K562 (cell line): ENCODE data around the gene DTYMK. TPM values are rescaled to one million over a fixed set of nuclear protein-coding genes. Genes with fewer than 3 reads are reported as not detected.
A peak's percentile ranks its signal among the peaks of the same experiment; 100 is the strongest.

Experiments used
- BRD4 ChIP-seq: fragments of 200-600 bp; sonication (generic); IDR thresholded peaks from 2 replicates; pipeline ENCODE4 v1.6.1; 2017; ENCODE audit warnings: inconsistent platforms
- DNMT1 ChIP-seq: fragments of 450-650 bp; IDR thresholded peaks from 2 replicates; pipeline ENCODE4 v1.6.1; 2016; ENCODE audit warnings: antibody characterized with exemption, mild to moderate bottlenecking
- GATAD2A ChIP-seq: fragments of 450-650 bp; IDR thresholded peaks from 2 replicates; pipeline ENCODE4 v1.6.1; 2017
- KDM5B ChIP-seq: fragments of 200-600 bp; sonication (generic); IDR thresholded peaks from 2 replicates; pipeline ENCODE4 v1.6.1; 2012; ENCODE audit warnings: low read depth, mild to moderate bottlenecking, moderate library complexity, low read length, control low read depth, inconsistent platforms; ENCODE audit not compliant: insufficient replicate concordance
- MCM7 ChIP-seq, 2 experiments: fragments of 450-650 bp; IDR thresholded peaks; 2 replicates each; pipeline ENCODE4 v1.6.1; 2016 to 2018
- NR2F6 ChIP-seq: fragments of 450-650 bp; formaldehyde crosslinking; IDR thresholded peaks from 2 replicates; pipeline ENCODE4 v1.4.0; 2020; ENCODE audit warnings: mild to moderate bottlenecking
- RCOR1 ChIP-seq, 2 experiments: IDR thresholded peaks; 2 replicates each; pipeline ENCODE4 v1.6.1; 2012; ENCODE audit warnings: low read depth in 2 of 2, low read length in 2 of 2, borderline replicate concordance in 1 of 2, improper control_type of control experiment in 1 of 2
- SMARCA5 ChIP-seq: fragments of 450-650 bp; IDR thresholded peaks from 2 replicates; pipeline ENCODE4 v1.6.1; 2016
- TGIF2 ChIP-seq: sonication (generic); formaldehyde crosslinking; IDR thresholded peaks from 2 replicates; pipeline ENCODE4 v1.8.1; 2022; ENCODE audit warnings: mild to moderate bottlenecking, missing genetic modification reagents, moderate library complexity
- ZBTB8A ChIP-seq: fragments of 450-650 bp; IDR thresholded peaks from 2 replicates; pipeline ENCODE4 v1.6.1; 2018; ENCODE audit warnings: mild to moderate bottlenecking, moderate library complexity; ENCODE audit not compliant: partially characterized antibody
- ZC3H4 ChIP-seq: sonication (generic); formaldehyde crosslinking; IDR thresholded peaks from 2 replicates; pipeline ENCODE4 v1.9.0; 2021; ENCODE audit warnings: missing genetic modification reagents, borderline replicate concordance
- ZNF311 ChIP-seq: fragments of 250-450 bp; sonication (Bioruptor Pico); IDR thresholded peaks from 2 replicates; pipeline ENCODE4 v1.4.0; 2020; ENCODE audit warnings: mild to moderate bottlenecking, moderate library complexity
- ZNF431 ChIP-seq: sonication (generic); formaldehyde crosslinking; IDR thresholded peaks from 2 replicates; pipeline ENCODE4 v1.8.0; 2022; ENCODE audit warnings: mild to moderate bottlenecking, missing genetic modification reagents
- polyA plus RNA-seq, 8 experiments: library from polyadenylated mRNA; depleted of rRNA in 4 of 8; stranded (reverse) in 5 of 8; unstranded in 3 of 8; fragments of >200 nt; fragmentation: Nextera tagmentation in 2 of 8; fragmentation: Illumina TruSeq in 1 of 8; extraction: Ambion mirVana in 2 of 8; extraction: Trizol in 1 of 8; gene quantifications; 2 replicates each; pipeline versions ENCODE4 v1.2.1 to v1.2.3, GENCODE V29; 2011 to 2014; ENCODE audit warnings: inconsistent platforms in 1 of 8, missing spikeins in 1 of 8
- total RNA-seq, 7 experiments: library from RNA; depleted of rRNA in 6 of 7; stranded (reverse); fragments of >200 nt in 6 of 7; fragmentation: Illumina TruSeq in 2 of 7; extraction: Trizol in 2 of 7; gene quantifications; 2 replicates each; pipeline versions ENCODE4 v1.2.1 to v1.2.3, GENCODE V29; 2011 to 2021; ENCODE audit warnings: low replicate concordance in 1 of 7
- TF ChIP-seq, protein P1 (sequence below): fragments of 450-650 bp; IDR thresholded peaks from 2 replicates; pipeline ENCODE4 v1.6.1; 2017; ENCODE audit warnings: antibody characterized with exemption, mild to moderate bottlenecking
- TF ChIP-seq, protein P2 (sequence below): fragments of 450-650 bp; IDR thresholded peaks from 2 replicates; pipeline ENCODE4 v1.7.0; 2016; ENCODE audit warnings: borderline replicate concordance
- TF ChIP-seq, protein P3 (sequence below): fragments of 250-450 bp; sonication (Bioruptor Pico); IDR thresholded peaks from 2 replicates; pipeline ENCODE4 v1.5.0; 2020; ENCODE audit warnings: mild to moderate bottlenecking, borderline replicate concordance
- TF ChIP-seq, protein P4 (sequence below): fragments of 250-450 bp; sonication (Bioruptor Pico); IDR thresholded peaks from 2 replicates; pipeline ENCODE4 v1.5.0; 2022; ENCODE audit warnings: mild to moderate bottlenecking

Gene DTYMK
- total and polyA plus RNA-seq, 9 of the 15 experiments (the other 6 are each of a cell fraction or from before 2014, with no cell fraction given): 8.2 to 85.0 (median 47.9) TPM

DNA sequence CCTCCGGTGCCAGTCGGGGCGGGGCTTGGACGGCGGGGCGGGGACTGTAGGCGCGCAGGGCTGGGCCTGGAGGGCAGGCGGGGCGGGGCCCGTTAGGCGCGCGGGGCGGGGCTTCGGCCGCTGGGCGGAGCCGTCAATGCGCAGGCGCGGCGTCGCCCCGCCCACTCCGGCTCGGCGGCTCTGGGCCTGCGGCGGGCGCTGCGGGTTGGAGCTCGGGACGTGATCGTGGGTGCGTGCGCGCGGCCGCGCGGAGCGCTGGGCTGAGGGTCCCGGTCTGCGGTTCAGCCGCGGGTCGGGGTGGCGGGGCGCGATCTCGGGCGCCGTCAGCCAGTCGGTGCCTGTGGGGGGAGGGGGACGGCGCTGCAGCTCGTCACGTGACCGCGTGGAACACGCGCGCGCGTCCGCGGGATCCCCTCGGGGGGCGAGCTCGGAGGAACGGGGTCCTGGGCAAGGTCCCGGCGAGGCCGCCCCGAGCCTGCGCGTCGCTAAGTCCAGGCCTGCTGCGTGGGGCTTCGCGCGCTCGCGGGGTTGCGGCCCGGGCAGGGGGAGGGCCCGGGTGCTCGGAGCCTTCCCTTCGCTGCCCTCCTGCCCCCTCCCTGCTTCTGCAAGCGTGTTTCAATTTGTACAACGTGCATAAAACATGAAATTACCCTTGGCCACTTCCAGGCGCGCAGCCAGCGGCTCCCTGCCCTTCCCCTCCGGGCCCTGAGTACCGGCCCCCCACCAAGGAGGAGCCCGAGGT lies 48.0 kb upstream of the DTYMK start, which contains the start of gene D2HGDH (continued):
- TF ChIP-seq, protein P1, sequence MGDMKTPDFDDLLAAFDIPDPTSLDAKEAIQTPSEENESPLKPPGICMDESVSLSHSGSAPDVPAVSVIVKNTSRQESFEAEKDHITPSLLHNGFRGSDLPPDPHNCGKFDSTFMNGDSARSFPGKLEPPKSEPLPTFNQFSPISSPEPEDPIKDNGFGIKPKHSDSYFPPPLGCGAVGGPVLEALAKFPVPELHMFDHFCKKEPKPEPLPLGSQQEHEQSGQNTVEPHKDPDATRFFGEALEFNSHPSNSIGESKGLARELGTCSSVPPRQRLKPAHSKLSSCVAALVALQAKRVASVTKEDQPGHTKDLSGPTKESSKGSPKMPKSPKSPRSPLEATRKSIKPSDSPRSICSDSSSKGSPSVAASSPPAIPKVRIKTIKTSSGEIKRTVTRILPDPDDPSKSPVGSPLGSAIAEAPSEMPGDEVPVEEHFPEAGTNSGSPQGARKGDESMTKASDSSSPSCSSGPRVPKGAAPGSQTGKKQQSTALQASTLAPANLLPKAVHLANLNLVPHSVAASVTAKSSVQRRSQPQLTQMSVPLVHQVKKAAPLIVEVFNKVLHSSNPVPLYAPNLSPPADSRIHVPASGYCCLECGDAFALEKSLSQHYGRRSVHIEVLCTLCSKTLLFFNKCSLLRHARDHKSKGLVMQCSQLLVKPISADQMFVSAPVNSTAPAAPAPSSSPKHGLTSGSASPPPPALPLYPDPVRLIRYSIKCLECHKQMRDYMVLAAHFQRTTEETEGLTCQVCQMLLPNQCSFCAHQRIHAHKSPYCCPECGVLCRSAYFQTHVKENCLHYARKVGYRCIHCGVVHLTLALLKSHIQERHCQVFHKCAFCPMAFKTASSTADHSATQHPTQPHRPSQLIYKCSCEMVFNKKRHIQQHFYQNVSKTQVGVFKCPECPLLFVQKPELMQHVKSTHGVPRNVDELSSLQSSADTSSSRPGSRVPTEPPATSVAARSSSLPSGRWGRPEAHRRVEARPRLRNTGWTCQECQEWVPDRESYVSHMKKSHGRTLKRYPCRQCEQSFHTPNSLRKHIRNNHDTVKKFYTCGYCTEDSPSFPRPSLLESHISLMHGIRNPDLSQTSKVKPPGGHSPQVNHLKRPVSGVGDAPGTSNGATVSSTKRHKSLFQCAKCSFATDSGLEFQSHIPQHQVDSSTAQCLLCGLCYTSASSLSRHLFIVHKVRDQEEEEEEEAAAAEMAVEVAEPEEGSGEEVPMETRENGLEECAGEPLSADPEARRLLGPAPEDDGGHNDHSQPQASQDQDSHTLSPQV: no peak
- TF ChIP-seq, protein P2, sequence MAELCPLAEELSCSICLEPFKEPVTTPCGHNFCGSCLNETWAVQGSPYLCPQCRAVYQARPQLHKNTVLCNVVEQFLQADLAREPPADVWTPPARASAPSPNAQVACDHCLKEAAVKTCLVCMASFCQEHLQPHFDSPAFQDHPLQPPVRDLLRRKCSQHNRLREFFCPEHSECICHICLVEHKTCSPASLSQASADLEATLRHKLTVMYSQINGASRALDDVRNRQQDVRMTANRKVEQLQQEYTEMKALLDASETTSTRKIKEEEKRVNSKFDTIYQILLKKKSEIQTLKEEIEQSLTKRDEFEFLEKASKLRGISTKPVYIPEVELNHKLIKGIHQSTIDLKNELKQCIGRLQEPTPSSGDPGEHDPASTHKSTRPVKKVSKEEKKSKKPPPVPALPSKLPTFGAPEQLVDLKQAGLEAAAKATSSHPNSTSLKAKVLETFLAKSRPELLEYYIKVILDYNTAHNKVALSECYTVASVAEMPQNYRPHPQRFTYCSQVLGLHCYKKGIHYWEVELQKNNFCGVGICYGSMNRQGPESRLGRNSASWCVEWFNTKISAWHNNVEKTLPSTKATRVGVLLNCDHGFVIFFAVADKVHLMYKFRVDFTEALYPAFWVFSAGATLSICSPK: no peak
- no peak for TF ChIP-seq NR2F6 (CRISPR knock-in tag)
- no peak for TF ChIP-seq MCM7 (IDR thresholded peaks at IDR 0.05)
- peak; percentile 68 for TF ChIP-seq KDM5B
- 0 out of 2 replicates have a peak, but pooled peaks have one; percentile 42 for TF ChIP-seq BRD4
- no peak for TF ChIP-seq TGIF2 (CRISPR knock-in tag)
- TF ChIP-seq GATAD2A: peak; percentile 94
- no peak for TF ChIP-seq ZC3H4
- TF ChIP-seq, protein P3, sequence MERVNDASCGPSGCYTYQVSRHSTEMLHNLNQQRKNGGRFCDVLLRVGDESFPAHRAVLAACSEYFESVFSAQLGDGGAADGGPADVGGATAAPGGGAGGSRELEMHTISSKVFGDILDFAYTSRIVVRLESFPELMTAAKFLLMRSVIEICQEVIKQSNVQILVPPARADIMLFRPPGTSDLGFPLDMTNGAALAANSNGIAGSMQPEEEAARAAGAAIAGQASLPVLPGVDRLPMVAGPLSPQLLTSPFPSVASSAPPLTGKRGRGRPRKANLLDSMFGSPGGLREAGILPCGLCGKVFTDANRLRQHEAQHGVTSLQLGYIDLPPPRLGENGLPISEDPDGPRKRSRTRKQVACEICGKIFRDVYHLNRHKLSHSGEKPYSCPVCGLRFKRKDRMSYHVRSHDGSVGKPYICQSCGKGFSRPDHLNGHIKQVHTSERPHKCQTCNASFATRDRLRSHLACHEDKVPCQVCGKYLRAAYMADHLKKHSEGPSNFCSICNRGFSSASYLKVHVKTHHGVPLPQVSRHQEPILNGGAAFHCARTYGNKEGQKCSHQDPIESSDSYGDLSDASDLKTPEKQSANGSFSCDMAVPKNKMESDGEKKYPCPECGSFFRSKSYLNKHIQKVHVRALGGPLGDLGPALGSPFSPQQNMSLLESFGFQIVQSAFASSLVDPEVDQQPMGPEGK (CRISPR knock-in tag): no peak
- no peak for TF ChIP-seq ZNF311
- TF ChIP-seq DNMT1: no peak
- TF ChIP-seq SMARCA5: no peak
- TF ChIP-seq, protein P4, sequence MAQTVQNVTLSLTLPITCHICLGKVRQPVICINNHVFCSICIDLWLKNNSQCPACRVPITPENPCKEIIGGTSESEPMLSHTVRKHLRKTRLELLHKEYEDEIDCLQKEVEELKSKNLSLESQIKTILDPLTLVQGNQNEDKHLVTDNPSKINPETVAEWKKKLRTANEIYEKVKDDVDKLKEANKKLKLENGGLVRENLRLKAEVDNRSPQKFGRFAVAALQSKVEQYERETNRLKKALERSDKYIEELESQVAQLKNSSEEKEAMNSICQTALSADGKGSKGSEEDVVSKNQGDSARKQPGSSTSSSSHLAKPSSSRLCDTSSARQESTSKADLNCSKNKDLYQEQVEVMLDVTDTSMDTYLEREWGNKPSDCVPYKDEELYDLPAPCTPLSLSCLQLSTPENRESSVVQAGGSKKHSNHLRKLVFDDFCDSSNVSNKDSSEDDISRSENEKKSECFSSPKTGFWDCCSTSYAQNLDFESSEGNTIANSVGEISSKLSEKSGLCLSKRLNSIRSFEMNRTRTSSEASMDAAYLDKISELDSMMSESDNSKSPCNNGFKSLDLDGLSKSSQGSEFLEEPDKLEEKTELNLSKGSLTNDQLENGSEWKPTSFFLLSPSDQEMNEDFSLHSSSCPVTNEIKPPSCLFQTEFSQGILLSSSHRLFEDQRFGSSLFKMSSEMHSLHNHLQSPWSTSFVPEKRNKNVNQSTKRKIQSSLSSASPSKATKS (CRISPR knock-in tag): no peak
- no peak for TF ChIP-seq ZBTB8A
- TF ChIP-seq ZNF431: no peak; the same call in 1 of the 2 replicates
- no peak for TF ChIP-seq RCOR1 (IDR thresholded peaks at IDR 0.05; ENCODE audit: borderline replicate concordance in 1 of 2, low read depth in 2 of 2, low read length in 2 of 2)
